Vagina (tissue), 2 donors: ENCODE results near the gene FBXL20. TPM values are rescaled to one million over a fixed set of nuclear protein-coding genes. Genes with fewer than 3 reads are reported as not detected.
"Not testable (repeated sequence)": the region's sequence is repeated elsewhere in the genome, so short reads cannot be mapped to it uniquely, and the experiment has no call there.

Experiments used
- DNase-seq, 2 donors: peaks; one replicate each; pipeline ENCODE4 v3.0.0-alpha.2; 2017; ENCODE audit errors: extremely low spot score in 2 of 2
- H3K27ac ChIP-seq: fragments of 200-600 bp; sonication (generic); one replicate; pipeline ENCODE4 v1.5.1; 2019
- H3K27me3 ChIP-seq: fragments of 200-600 bp; sonication (generic); one replicate; pipeline ENCODE4 v1.5.1; 2019
- H3K36me3 ChIP-seq, 2 donors: fragments of 200-600 bp; sonication (generic); one replicate each; pipeline ENCODE4 v1.5.1; 2017 to 2019
- H3K4me1 ChIP-seq: fragments of 200-600 bp; sonication (generic); one replicate; pipeline ENCODE4 v1.5.1; 2019
- H3K4me3 ChIP-seq, 2 donors: fragments of 200-600 bp; sonication (generic); 1 replicate in 1 of 2; 2 replicates in 1 of 2; pipeline ENCODE4 v1.5.1; 2016 to 2019
- H3K9me3 ChIP-seq: fragments of 200-600 bp; sonication (generic); one replicate; pipeline ENCODE4 v1.5.1; 2019
- CTCF ChIP-seq, 3 experiments: fragments of 450-650 bp in 2 of 3; fragments of 200-600 bp in 1 of 3; sonication (generic) in 1 of 3; IDR thresholded peaks; one replicate each; pipeline ENCODE4 v1.5.1; 2017 to 2019; ENCODE audit warnings: antibody characterized with exemption in 3 of 3, mild to moderate bottlenecking in 2 of 3, moderate library complexity in 2 of 3
- POLR2A ChIP-seq, 2 donors: fragments of 450-650 bp; IDR thresholded peaks; one replicate each; pipeline ENCODE4 v1.6.1; 2017; ENCODE audit warnings: antibody characterized with exemption in 2 of 2, mild to moderate bottlenecking in 2 of 2, moderate library complexity in 2 of 2
- POLR2AphosphoS5 ChIP-seq, 2 donors: sonication (generic); formaldehyde crosslinking; IDR thresholded peaks; one replicate each; pipeline ENCODE4 v1.9.0; 2017; ENCODE audit warnings: antibody characterized with exemption in 2 of 2, mild to moderate bottlenecking in 2 of 2, low read depth in 1 of 2; ENCODE audit not compliant: insufficient read depth in 1 of 2
- intact Hi-C: fragments of 100-400 bp; cut with DNase I; formaldehyde crosslinking; loops from one replicate; pipeline ENCODE4 v1.15.1; 2023
- total RNA-seq: library from RNA; depleted of rRNA; stranded (reverse); fragments of >200 nt; gene quantifications from one replicate; pipeline ENCODE4 v1.2.3, GENCODE V29; 2016

FBXL20 gene
- total RNA-seq, 1 donor from 2014 or later: 15.7 TPM

GRCh38 chr17:39376434-39376833 lies 25.0 kb downstream of the FBXL20 start:
- intact Hi-C loops: no loop called here
- Histone ChIP-seq H3K4me3 (no peak overlapping the region), H3K9me3 (no peaks in the 10 kb centered on the region), H3K4me1 (peaks cover 25% of the 10 kb centered on the region), H3K36me3 (no peaks in the 10 kb centered on the region), H3K27ac (no peak overlapping the region), H3K27me3 (no peaks in the 10 kb centered on the region)
- no peak for TF ChIP-seq CTCF (IDR thresholded peaks at IDR 0.05)
- no peak for TF ChIP-seq POLR2AphosphoS5 (IDR thresholded peaks at IDR 0.05; ENCODE audit: insufficient read depth in 1 of 2, low read depth in 1 of 2)
- no peak for TF ChIP-seq POLR2A (IDR thresholded peaks at IDR 0.05)
- no peak for DNase-seq

GRCh38 chr17:39367805-39368204 lies 33.6 kb downstream of the FBXL20 start:
- H3K27me3 ChIP-seq, H3K9me3 ChIP-seq, DNase-seq, H3K27ac ChIP-seq, H3K36me3 ChIP-seq, H3K4me3 ChIP-seq, intact Hi-C loops: not testable (repeated sequence)
- H3K4me1 ChIP-seq: peaks cover 20% of the 10 kb centered on the region

GRCh38 chr17:39365872-39366271 lies 35.6 kb downstream of the FBXL20 start:
- H3K27me3 ChIP-seq: no peaks in the 10 kb centered on the region
- no peak for DNase-seq
- intact Hi-C loops: no loop called here
- H3K27ac ChIP-seq: peak overlapping the region; percentile 42
- no peaks in the 10 kb centered on the region for H3K9me3 ChIP-seq
- peaks cover 20% of the 10 kb centered on the region for H3K4me1 ChIP-seq
- no peaks in the 10 kb centered on the region for H3K36me3 ChIP-seq
- no peak for TF ChIP-seq POLR2A (IDR thresholded peaks at IDR 0.05)
- TF ChIP-seq CTCF (IDR thresholded peaks at IDR 0.05): no peak
- no peak overlapping the region for H3K4me3 ChIP-seq

GRCh38 chr17:39365242-39365641 lies 36.2 kb downstream of the FBXL20 start:
- H3K4me1 ChIP-seq: peaks cover 20% of the 10 kb centered on the region
- H3K27ac ChIP-seq: peak overlapping the region; percentile 42
- DNase-seq: no peak
- intact Hi-C loops: no loop called here
- TF ChIP-seq POLR2AphosphoS5 (IDR thresholded peaks at IDR 0.05; ENCODE audit: insufficient read depth in 1 of 2, low read depth in 1 of 2): peak; percentile 27 to 50
- no peak for TF ChIP-seq CTCF (IDR thresholded peaks at IDR 0.05)
- H3K4me3 ChIP-seq: no peak overlapping the region
- no peaks in the 10 kb centered on the region for H3K36me3 ChIP-seq
- no peaks in the 10 kb centered on the region for H3K27me3 ChIP-seq
- H3K9me3 ChIP-seq: no peaks in the 10 kb centered on the region

GRCh38 chr17:39364236-39365025 lies 37.0 kb downstream of the FBXL20 start:
- no peaks in the 10 kb centered on the region for H3K36me3 ChIP-seq
- intact Hi-C loops: no loop called here
- no peak for TF ChIP-seq CTCF (IDR thresholded peaks at IDR 0.05)
- TF ChIP-seq POLR2AphosphoS5 (IDR thresholded peaks at IDR 0.05; ENCODE audit: insufficient read depth in 1 of 2, low read depth in 1 of 2): no peak
- TF ChIP-seq POLR2A (IDR thresholded peaks at IDR 0.05): no peak
- peak overlapping the region; percentile 42 for H3K27ac ChIP-seq
- H3K4me1 ChIP-seq: peaks cover 21% of the 10 kb centered on the region
- no peaks in the 10 kb centered on the region for H3K9me3 ChIP-seq
- no peaks in the 10 kb centered on the region for H3K27me3 ChIP-seq
- DNase-seq: no peak
- H3K4me3 ChIP-seq: no peak overlapping the region
